Psoas muscle (tissue), 8 donors: ENCODE results near the gene PSMB7. TPM values are rescaled to one million over a fixed set of nuclear protein-coding genes. Genes with fewer than 3 reads are reported as not detected.

ENCODE experiments used
- ATAC-seq, 4 donors: fragments of 200-7000 bp; cut with Tn5 transposase; one replicate each; pipeline ENCODE4 v1.9.1; 2020; ENCODE audit warnings: moderate library complexity in 3 of 4, mild to moderate bottlenecking in 2 of 4
- DNase-seq, 2 donors: peaks; one replicate each; pipeline ENCODE4 v3.0.0-alpha.2; 2020
- H3K27ac ChIP-seq: fragments of 200-600 bp; one replicate; pipeline ENCODE4 v1.8.0; 2022
- H3K27me3 ChIP-seq, 3 donors: fragments of 200-600 bp in 1 of 3; one replicate each; pipeline versions ENCODE4 v1.6.1 to v1.8.0; 2013 to 2022; ENCODE audit warnings: low read length in 2 of 3, mild to moderate bottlenecking in 2 of 3, moderate library complexity in 1 of 3; ENCODE audit not compliant: insufficient read depth in 3 of 3
- H3K36me3 ChIP-seq, 2 donors: fragments of 200-600 bp in 1 of 2; one replicate each; pipeline versions ENCODE4 v1.6.1 to v1.8.0; 2013 to 2022; ENCODE audit warnings: low read depth in 1 of 2, mild to moderate bottlenecking in 1 of 2, moderate library complexity in 1 of 2; ENCODE audit not compliant: insufficient read depth in 1 of 2
- H3K4me1 ChIP-seq: fragments of 200-600 bp; one replicate; pipeline ENCODE4 v1.8.0; 2022
- H3K4me3 ChIP-seq: fragments of 200-600 bp; one replicate; pipeline ENCODE4 v1.8.0; 2022; ENCODE audit warnings: mild to moderate bottlenecking
- H3K9me3 ChIP-seq: fragments of 200-600 bp; one replicate; pipeline ENCODE4 v1.8.0; 2022
- WGBS, 3 donors: extraction: QIAGEN DNeasy Blood & Tissue Kit; methylation state at CpG; one replicate each; pipeline versions ENCODE4 v1.1.6 to v1.1.7; 2013; 5-methylcytosine and 5-hydroxymethylcytosine counted together
- intact Hi-C, 2 donors: fragments of 100-400 bp; cut with DNase I; formaldehyde crosslinking; loops; one replicate each; pipeline versions ENCODE4 v1.11.0 to v1.14.2; 2022
- polyA plus RNA-seq, 3 donors: library from polyadenylated mRNA; stranded (reverse); fragments of 200-250 nt; gene quantifications; one replicate each; pipeline ENCODE4 v1.2.3, GENCODE V29; 2013
- total RNA-seq, 4 donors: library from RNA; stranded (reverse); fragmentation: NEBNext Ultra II Directional in 2 of 4; extraction: Animal tissue kit (Norgen Biotek cat#: 25700) in 2 of 4; gene quantifications; one replicate each; pipeline versions ENCODE4 v1.2.1 to v1.2.4, GENCODE V29; 2021 to 2023
- TF ChIP-seq, protein P1 (sequence below): fragments of 200-600 bp; IDR thresholded peaks from one replicate; pipeline ENCODE4 v1.8.0; 2022; ENCODE audit warnings: antibody characterized with exemption
- donor health status: healthy with polysubstance abuse.
- donor health status: DM: no; HTN: no; CAD: no; lungs with moderate emphysema.
- donor health status: Bipolar disorder and iron deficiency.
- donor health status: healthy.
- donor health status: DM: yes; HTN: yes; CAD: no.
- donor health status: DM: no; HTN: no; CAD: no.
- donor health status: DM: no; HTN: no; CAD: no.
- donor health status: DM: yes; HTN: yes; CAD: no.

PSMB7 gene
- total and polyA plus RNA-seq, 7 donors: 144 to 421 (median 189) TPM

DNA sequence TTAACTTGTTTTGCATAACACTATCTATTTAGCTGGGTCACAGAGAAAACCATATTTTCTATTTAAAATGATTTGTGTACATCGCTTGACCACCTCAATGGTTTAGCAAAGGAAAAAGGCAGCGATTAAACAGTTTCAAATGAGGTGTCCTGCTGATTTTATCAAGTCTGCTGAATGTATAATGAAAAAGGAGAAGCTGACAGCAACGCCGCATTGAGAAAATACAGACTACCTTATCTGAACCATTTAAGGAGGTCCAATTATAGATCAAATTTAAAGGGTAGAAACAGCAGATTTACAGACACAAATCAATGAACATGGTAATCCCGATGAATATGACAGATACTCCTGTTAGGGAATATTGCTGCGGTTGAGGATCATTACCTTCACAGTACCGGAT, 29.6 kb downstream of the PSMB7 start:
- H3K36me3 ChIP-seq: peaks cover 5 to 24% of the 10 kb centered on the region in 2 donors
- intact Hi-C loops: no loop called here
- no peak overlapping the region for H3K4me3 ChIP-seq
- TF ChIP-seq, protein P1, sequence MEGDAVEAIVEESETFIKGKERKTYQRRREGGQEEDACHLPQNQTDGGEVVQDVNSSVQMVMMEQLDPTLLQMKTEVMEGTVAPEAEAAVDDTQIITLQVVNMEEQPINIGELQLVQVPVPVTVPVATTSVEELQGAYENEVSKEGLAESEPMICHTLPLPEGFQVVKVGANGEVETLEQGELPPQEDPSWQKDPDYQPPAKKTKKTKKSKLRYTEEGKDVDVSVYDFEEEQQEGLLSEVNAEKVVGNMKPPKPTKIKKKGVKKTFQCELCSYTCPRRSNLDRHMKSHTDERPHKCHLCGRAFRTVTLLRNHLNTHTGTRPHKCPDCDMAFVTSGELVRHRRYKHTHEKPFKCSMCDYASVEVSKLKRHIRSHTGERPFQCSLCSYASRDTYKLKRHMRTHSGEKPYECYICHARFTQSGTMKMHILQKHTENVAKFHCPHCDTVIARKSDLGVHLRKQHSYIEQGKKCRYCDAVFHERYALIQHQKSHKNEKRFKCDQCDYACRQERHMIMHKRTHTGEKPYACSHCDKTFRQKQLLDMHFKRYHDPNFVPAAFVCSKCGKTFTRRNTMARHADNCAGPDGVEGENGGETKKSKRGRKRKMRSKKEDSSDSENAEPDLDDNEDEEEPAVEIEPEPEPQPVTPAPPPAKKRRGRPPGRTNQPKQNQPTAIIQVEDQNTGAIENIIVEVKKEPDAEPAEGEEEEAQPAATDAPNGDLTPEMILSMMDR: no peak
- 83 to 96% (median 89%) methylated on average over 7 of the region's 7 CpGs for WGBS, 3 donors
- ATAC-seq (no peak), DNase-seq (no peak)
- H3K27ac ChIP-seq: no peak overlapping the region
- H3K9me3 ChIP-seq: no peaks in the 10 kb centered on the region
- H3K4me1 ChIP-seq: peaks cover 22% of the 10 kb centered on the region
- no peaks in the 10 kb centered on the region for H3K27me3 ChIP-seq

DNA sequence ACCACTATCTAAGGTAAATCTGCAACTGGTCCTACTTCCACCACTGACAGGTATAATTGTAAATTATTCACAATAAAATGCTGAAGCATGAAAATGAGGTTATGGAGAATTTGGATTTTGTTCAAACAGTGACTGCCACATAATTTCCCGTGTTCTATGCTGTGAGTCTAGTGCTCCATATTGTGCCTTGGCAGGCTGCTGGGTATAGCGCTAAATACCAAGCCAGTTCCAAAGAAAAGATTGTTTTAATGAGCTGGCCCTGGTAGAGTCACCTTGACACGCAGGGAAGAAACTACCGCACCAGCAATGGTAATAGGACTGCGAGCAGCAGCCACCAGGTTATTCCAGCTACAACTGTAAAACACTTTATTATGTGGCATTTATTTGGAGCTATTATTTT, 30.4 kb downstream of the PSMB7 start:
- H3K9me3 ChIP-seq: no peaks in the 10 kb centered on the region
- H3K27ac ChIP-seq: no peak overlapping the region
- TF ChIP-seq, protein P1: no peak
- intact Hi-C loops: no loop called here
- H3K36me3 ChIP-seq: peaks cover 5 to 29% of the 10 kb centered on the region in 2 donors
- ATAC-seq: no peak
- peaks cover 20% of the 10 kb centered on the region for H3K4me1 ChIP-seq
- H3K4me3 ChIP-seq: no peak overlapping the region
- DNase-seq: no peak
- 74 to 80% (median 74%) methylated on average over 5 of the region's 5 CpGs for WGBS, 3 donors
- no peaks in the 10 kb centered on the region for H3K27me3 ChIP-seq

DNA sequence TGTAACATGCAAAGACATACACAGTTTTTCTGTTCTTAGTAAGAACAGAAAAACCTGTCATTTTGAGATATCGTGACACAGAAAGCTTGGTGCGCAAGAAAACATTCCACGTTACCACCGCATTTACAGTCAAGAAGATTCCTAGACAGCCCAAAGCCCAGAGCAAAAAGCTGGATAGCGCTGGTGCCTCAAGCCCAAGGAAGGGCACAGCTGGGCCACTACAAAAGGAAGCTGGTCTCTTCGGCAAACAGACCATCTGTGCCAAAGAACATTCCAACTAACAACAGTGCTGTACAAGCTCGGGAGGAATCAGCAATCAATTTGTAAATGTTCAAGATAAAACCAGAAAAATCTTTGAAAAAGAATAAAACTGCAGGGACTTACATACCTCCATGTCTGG, 31.0 kb downstream of the PSMB7 start:
- TF ChIP-seq, protein P1: no peak
- H3K4me1 ChIP-seq: peaks cover 21% of the 10 kb centered on the region
- H3K9me3 ChIP-seq: no peaks in the 10 kb centered on the region
- ATAC-seq (no peak), DNase-seq (no peak)
- no peak overlapping the region for H3K4me3 ChIP-seq
- peaks cover 5 to 34% of the 10 kb centered on the region in 2 donors for H3K36me3 ChIP-seq
- intact Hi-C loops: no loop called here
- no peak overlapping the region for H3K27ac ChIP-seq
- WGBS, 3 donors: 71 to 84% (median 73%) methylated on average over 7 of the region's 7 CpGs
- no peaks in the 10 kb centered on the region for H3K27me3 ChIP-seq

DNA sequence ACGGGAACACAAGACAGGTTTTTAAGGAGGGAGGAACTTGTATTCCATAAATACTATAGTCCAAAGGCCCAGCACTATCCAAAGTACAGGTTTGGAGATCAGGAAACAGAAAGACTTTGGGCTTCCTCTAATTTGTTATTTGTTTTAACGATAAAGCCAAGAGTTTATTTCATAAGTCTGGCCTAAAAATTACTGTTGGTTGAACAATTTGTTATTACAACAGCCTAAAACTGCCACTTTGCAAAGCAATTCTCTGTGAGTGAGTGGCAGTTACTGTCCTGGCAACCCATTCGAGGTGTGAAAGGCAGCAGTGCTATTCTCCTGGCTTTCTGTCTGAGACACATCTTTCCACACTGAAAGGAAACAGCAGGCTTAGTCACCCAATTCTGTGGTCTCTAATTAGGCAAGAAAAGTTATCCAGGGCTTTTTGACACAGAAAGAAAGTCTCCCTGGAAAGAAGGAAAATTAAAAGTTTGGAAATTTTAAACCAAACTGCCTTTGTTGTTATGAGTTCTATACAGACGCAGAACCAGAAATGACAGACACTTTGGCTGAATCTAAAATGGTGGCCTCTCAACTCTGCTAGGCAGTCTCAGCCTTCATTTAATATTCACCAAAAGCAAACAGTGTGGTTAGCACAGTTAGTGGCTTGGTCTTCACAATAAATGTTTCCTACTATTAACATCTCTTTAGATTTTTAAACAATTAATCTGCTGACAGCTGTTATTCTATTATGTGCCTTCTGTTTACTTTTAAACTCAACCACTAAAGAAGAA, 33.9 kb downstream of the PSMB7 start:
- Histone ChIP-seq H3K4me1 (peaks cover 28% of the 10 kb centered on the region), H3K9me3 (no peaks in the 10 kb centered on the region), H3K36me3 (peaks cover 5 to 34% of the 10 kb centered on the region in 2 donors), H3K4me3 (no peak overlapping the region), H3K27ac (no peak overlapping the region), H3K27me3 (no peaks in the 10 kb centered on the region)
- TF ChIP-seq, protein P1: no peak
- DNase-seq (no peak), ATAC-seq (no peak)
- intact Hi-C loops: no loop called here
- WGBS, 3 donors: 79 to 91% (median 81%) methylated on average over 4 of the region's 4 CpGs
